GM12872 (cell line): ENCODE results near the gene ABTB2.

Experiments used
- CTCF ChIP-seq: IDR thresholded peaks from 3 replicates; pipeline ENCODE4 v1.5.1; 2011; ENCODE audit warnings: low read depth, mild to moderate bottlenecking, low read length, moderate library complexity; ENCODE audit not compliant: insufficient read depth

Gene ABTB2

GRCh38 chr11:34167961-34168360, 189.8 kb downstream of the ABTB2 start:
- no peak for TF ChIP-seq CTCF

DNA sequence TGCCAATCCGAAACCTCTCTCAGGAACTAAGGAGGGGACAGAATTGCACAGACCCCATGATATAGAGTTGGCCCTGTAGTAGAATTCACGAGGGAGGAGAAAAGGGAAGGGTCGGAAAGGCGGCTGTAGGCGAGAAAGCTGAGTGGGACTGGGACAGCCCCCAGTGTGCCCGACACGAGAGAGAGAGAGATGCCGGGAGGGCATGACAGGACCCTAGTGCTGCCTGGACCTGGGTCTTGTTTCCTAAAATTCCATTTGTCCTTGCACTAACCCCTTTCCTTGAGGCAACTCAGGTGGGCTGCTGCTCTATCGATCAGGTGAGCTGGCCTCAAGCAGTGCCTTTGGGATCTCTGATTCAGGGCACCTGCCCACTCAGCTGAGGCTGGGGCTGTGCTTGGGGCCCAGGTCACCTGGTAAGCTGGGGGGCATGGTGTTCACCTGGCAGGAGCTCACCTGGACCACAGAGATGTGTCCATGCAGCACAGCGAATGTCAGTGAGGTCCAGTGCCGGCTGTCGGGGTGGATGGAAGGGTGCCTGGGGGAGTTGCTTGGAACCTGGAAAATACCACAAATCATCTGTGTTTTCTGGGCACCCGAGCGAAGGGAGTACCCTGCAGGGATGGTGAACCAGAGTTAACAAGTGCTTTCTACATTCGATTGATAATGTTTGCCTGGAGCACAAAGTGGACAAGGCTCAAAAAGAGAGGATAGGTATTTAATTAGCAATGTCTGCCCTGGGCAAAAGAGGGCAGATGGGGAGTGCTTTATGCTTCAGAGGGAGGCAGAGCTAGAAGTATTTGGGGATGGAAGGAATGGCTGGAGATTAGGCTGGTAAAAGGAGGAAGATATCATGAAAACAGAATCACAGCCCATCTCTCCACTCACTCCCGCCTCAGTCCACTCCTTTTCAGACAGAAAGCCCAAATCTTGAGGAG, 190.7 kb downstream of the ABTB2 start:
- TF ChIP-seq CTCF: no peak

DNA sequence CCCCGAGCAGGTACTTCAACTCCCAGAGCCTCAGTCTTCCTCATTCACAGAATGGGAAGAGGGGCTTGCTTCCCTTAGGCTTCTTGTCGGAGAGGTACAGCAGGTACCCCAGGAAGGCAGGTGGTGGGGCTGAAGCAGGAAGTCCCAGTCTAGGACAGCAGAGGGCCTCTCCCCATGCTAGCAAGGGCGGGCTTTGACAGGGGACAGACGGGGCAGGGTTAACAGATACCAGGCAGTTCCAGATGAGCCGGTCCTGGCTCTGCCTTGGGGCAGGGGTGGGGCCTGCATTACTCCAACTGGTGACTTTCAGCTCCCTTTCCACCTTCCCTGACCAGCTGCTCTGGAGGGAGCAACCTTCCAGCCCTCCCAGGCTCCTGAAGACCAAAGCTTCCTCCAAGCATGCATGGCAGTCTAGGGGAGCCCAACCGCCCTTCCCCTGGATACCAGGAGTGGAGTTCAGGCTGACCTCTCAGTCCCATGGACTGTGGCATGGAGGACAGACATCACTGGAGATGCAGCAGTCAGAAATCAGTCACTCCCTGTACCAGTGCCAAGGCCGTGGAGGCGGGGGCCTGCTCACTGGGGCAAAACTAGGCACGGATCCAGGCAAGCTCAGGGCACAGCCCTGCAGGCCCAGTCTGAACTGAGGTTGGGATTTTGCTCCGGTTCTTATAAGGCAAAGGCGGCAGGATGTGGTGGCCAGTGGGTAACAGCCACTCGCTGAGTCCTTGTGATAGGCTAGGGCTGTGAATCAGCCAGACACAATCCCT, 191.8 kb downstream of the ABTB2 start:
- TF ChIP-seq CTCF: no peak

GRCh38 chr11:34165121-34165520, 192.7 kb downstream of the ABTB2 start:
- no peak for TF ChIP-seq CTCF

- no peak for TF ChIP-seq CTCF
Observed at GRCh38 chr11:34162856-34163255, 195.0 kb downstream of the ABTB2 start.

- no peak for TF ChIP-seq CTCF
Observed at GRCh38 chr11:34162493-34162820, 195.4 kb downstream of the ABTB2 start.

DNA sequence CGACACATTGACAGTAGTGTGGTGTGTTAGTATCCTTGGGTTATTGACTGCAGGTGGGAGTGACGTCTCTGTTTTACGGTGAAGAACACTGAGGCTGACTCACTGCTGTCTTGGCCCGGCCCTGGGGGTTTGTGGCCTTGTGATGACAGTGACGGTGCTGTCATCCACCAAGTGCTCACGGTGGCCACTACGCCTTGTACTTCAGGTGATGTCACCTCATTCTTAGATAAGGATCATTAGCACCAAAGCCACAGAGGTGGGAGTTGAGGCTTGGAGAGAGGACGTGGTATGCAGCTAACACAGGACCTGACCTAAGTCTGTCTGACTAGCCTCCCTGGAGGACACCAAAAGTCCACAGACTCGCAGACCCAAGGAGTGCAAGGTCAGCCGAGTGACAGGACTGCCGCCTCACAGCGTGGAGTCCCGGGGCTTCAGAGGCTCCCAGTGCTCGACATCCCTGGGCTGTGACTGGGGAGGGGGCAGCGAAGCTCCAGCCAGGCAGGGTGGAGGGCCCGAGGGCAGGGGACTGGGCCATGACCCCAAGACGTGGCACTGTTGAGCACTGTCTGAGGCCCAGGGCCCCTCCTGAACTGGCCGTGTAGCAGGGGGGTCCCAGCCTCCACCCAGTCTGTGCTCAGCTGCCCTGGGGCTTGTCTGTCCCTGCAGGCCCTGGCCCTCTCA, 195.9 kb downstream of the ABTB2 start:
- TF ChIP-seq CTCF: no peak
